NCI-H1417 (cell line): ENCODE data around the gene KCNK13.
"Not testable (repeated sequence)": the region's sequence is repeated elsewhere in the genome, so short reads cannot be mapped to it uniquely, and the experiment has no call there.

ENCODE experiments used
- DNase-seq, 3 experiments: peaks; one replicate each; lab custom pipeline; 2025; lab: John Stamatoyannopoulos, UW

Gene KCNK13

GRCh38 chr14:90061685-90062126, at the start of gene KCNK13:
TSS of gene KCNK13 (plus strand) at chr14:90061994. CDS start at chr14:90062206, 212 bp downstream.
- DNase-seq, result peak in 2 of 3 experiments; percentile 75 to 88

- DNase-seq, result no peak
Observed at GRCh38 chr14:90017371-90017770, 44.4 kb upstream of the KCNK13 start.

GRCh38 chr14:90019824-90020523, 41.8 kb upstream of the KCNK13 start:
- no peak for DNase-seq

GRCh38 chr14:90023176-90023896, 38.5 kb upstream of the KCNK13 start:
- no peak for DNase-seq

- DNase-seq, result no peak
Observed at GRCh38 chr14:90024910-90025309, 36.9 kb upstream of the KCNK13 start.

GRCh38 chr14:90026608-90027007, 35.2 kb upstream of the KCNK13 start:
- not testable (repeated sequence) for DNase-seq

DNA sequence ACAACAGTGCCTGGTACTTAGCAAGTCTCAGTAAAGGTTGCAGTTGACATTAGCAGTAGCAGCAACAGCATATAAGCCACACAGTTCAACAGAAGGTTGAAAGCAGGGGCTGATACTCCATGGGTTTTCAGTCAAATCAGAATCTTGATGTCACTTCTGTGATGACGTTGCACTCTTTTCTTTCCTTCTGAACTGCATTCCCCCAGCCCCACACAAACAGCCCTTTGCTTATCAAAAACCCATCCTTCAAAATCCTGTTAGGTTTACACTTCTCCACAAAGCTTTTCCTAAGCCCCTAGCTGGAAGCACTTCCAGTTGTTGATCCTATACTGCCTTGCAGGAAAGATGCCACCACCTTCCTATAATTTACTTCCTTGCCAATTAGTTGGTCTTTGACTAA, 34.0 kb upstream of the KCNK13 start:
- DNase-seq, result no peak

DNA sequence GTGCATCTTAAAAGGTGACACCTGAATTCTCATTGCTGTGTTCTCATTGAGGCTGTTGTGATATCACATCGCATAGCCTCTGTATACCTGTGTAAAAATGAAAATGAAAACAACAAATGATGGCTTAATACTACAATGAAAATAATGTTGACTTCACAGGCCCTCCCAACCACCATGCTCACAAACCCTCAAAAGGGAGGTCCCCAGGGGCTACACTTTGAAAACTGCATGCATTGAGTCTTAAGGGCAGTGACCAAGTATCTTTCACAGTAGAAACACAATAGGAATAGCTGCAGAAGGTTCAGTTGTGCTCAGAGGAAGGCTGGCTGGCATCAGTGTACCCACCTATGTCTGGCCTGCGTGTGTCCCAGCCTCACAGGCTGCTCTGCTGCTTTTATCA, 27.6 kb upstream of the KCNK13 start:
- no peak for DNase-seq

DNA sequence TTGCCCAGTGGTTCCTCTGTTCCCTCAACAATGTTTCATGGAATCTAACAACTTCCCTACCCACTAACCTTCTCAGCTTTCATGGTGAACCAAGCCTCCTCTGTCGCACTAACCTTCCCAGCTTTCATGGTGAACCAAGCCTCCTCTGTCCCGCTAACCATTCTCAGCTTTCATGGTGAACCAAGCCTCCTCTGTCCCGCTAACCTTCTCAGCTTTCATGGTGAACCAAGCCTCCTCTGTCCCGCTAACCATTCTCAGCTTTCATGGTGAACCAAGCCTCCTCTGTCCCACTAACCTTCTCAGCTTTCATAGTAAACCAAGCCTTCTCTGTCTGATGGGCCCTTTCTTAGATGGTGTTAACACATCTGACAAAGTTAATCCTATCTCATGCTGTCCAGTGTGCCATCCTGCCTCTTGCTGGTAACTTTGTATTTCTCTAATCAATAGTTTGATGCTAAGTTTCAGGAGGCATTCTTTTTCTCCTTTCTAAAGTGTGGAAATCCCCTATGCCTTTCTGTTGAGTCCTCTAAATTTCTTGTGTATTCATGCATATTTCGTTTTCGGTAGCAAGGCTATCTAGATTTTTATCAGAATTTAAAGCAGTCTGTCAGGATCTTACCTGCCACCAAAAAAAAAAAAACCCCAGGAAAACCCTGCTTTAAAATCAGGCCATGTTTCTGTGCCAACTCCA, 26.8 kb upstream of the KCNK13 start:
- DNase-seq, result no peak

- DNase-seq, result no peak
Observed at GRCh38 chr14:90039253-90040010, 22.4 kb upstream of the KCNK13 start.

- DNase-seq, result no peak
Observed at GRCh38 chr14:90040411-90040810, 21.4 kb upstream of the KCNK13 start.

DNA sequence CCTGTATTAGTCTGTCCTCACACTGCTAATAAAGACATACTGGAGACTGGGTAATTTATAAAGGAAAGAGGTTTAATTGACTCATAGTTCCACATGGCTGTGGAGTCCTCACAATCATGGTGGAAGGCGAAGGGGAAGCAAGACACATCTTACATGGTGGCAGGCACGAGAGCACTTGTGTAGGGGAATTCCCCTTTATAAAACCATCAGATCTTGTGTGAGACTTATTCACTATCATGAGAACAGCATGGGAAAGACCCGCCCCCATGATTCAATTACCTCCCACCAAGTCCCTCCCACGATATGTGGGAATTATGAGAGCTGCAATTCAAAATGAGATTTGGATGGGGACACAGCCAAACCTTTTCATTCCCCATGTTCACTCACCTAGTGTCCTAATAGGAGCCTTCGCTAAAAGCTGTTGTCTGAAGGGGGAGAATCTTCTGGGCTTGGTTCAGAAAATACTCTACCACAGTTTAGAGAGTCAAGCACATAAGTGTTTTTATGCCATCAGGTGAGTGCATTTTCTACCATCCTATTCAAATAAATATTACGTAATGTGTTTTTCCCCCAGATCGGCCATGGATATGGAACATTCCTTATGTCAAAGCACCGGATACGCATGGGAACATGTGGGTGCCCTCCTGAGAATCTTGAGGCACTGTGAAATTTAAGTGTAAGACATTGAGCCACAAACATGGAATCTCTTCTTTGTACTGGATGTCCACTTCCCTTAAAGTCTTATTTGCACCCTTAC, 19.1 kb upstream of the KCNK13 start:
- DNase-seq, result no peak

DNA sequence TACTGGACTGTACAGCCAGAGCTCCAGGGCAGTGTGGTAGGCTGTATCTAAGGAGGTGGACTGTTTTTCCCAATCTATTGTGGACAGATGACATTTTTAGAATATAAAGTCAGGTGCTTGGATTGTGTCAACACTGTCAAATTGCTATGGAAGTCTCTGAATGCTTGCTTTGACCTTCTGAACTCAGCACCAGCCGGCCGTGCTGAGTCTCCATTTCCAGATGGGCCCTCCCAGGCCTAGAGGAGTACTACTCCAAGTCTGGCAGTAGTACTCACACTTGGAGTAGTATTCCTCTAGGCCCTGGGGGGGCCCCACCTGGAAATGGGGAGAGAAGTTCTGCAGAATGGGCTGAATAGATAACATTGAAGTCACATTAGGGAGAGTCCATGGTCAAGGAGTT, 16.2 kb upstream of the KCNK13 start:
- DNase-seq, result no peak

DNA sequence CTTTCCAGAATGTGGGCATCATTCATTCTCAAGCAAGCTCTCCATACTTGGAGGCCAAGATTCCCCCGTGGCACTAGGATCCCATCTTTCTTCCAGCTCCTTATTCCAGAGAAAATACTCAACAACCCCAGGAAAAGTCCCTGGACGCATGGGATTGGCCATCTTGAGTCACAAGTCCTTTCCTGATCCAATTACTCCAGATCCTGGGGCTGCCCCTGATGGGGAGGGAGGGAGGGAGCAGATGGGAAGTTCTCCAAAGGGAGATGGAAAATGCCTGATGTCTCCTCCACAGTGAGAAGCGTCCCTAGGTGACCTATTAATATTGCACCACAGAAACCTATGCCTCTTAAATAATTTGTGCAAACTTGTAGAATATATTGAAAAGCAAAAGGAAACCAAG, 12.4 kb upstream of the KCNK13 start:
- no peak for DNase-seq

GRCh38 chr14:90050271-90050670, 11.5 kb upstream of the KCNK13 start:
- DNase-seq, result no peak

DNA sequence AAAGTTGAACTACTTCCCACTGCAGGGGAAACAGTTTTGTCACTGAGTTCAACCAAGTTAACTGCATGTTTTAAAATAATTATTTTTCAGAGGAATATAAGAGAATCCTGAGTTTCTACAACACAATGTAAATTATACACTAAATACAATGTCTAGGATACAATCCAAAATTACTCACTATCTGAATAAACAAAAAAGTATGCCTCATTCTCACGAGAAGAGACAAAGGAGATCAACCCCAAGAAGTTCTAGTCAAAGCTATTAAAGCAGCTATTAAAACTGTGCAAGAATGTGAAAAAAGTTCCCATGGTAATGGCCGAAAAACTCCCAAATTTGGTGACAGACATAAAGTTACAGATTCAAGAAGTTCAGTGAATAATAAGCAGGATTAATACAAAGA, 8.8 kb upstream of the KCNK13 start:
- no peak for DNase-seq

- DNase-seq, result no peak
Observed at GRCh38 chr14:90054803-90055202, 7.0 kb upstream of the KCNK13 start.

DNA sequence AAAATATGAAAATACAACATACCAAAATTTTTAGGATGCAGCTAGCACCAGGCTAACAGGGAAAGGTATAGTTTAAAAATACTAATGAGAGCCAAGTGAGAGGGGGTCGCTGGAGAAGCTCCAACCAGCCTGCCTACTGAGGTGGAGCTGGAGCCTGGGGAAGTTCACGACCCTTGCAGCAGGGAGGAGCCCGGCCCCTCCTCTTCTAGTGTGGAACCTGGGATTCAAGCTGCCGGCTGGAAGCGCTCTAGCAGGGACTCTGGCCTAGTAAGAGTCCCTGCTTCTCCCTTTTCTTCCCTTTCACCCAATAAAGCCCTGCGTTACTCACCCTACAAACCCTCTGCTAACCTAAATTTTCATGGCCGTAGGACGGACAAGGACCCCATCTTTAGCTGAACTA, 5.0 kb upstream of the KCNK13 start:
- no peak for DNase-seq

DNA sequence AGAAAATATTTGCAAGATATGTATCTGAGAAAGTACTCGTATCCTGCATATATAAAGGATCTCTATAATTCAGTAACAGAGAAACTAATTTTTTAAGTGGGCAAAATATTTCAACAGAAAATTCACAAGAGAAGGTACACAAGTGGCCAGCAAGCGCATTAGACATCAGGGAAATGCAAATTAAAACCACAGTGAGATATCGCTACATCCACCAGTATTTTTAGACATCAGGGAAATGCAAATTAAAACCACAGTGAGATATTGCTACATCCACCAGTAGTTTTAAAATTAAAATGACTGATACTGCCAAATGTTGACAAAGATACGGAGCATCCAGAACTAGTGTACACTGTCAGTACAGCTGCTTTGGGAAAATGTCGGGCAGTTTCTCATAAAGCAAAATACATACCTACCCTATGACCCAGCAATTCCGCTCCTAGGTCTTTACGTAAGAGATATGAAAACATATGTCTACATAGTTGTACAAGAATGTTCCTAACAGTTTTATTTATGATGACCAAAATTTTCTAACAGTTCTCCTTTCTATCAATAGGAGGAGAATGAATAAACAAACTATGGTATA, 2.8 kb upstream of the KCNK13 start:
- no peak for DNase-seq

GRCh38 chr14:90060312-90060964, 1.4 kb upstream of the KCNK13 start:
- DNase-seq, result peak; percentile 24 to 93 (median 89)
